ENCODE measurements around the gene TMEM150C. TPM values are rescaled to one million over a fixed set of nuclear protein-coding genes. Genes with fewer than 3 reads are reported as not detected.

TMEM150C gene
- total and polyA plus RNA-seq, 2 of the 8 experiments (the other 6 are each of a cell fraction or from before 2014, with no cell fraction given), result 1.5 to 1.7 TPM

DNA sequence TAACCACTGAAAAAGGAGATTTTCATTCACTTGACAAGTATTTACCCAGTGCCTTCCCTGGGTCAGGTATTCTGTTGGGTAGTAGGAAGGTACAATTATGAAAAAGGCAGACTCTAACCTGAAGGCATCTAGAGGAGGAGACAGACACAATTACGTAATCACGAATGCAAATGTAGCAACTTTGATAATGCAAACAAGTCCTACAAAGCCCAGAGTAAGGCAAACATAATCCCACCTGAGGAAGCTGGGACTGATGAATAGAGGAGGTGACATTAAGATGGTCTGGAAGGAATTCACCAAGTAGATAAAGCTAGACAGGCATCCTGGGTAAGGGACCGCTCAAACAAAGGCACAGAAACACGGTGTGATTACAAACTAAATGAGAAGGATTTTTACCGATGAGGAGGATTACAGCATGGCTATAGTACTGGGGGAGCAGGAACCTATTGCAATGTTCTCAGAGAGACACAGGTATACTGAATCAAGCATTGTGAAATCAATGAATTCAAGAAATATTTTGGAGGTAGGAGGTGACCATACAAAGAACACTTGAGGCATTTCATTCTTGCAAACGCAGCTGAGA is 37.1 kb downstream of the TMEM150C start:
- H2AK5ac ChIP-seq (ENCODE audit: low read depth, low read length), result no peak overlapping the region
- TF ChIP-seq GABPA (IDR thresholded peaks at IDR 0.05; ENCODE audit: borderline replicate concordance, insufficient read depth, low read length), result no peak
- TF ChIP-seq CEBPB (IDR thresholded peaks at IDR 0.05; ENCODE audit: low read depth, low read length), result peak; percentile 92
- no peak for TF ChIP-seq YY1 (IDR thresholded peaks at IDR 0.05; ENCODE audit: low read depth, low read length)
- no peak for TF ChIP-seq SP2 (IDR thresholded peaks at IDR 0.05; ENCODE audit: low read length)
- no peak for TF ChIP-seq CTBP2 (IDR thresholded peaks at IDR 0.05; ENCODE audit: borderline replicate concordance, insufficient read depth, insufficient read length, low read length)
- TF ChIP-seq MAFK (IDR thresholded peaks at IDR 0.05; ENCODE audit: low read depth, low read length), result no peak
- no peak for TF ChIP-seq RXRA (IDR thresholded peaks at IDR 0.05; ENCODE audit: insufficient read depth, low read depth, low read length)
- TF ChIP-seq, protein P1, sequence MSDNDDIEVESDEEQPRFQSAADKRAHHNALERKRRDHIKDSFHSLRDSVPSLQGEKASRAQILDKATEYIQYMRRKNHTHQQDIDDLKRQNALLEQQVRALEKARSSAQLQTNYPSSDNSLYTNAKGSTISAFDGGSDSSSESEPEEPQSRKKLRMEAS (IDR thresholded peaks at IDR 0.05), result no peak
- POLR2A ChIA-PET (ENCODE audit: partially characterized antibody), result interaction anchor here (1.1 kb wide), 1 partner anchor 8 kb away, joined by 3 read pairs; no protein-coding TSS in a partner anchor
- no peak overlapping the region for H2BK120ac ChIP-seq (replicated peaks; ENCODE audit: low read depth, low read length)
- CTCF ChIA-PET (ENCODE audit: partially characterized antibody), result interaction anchor here (0.6 to 2.4 kb wide), 7 partner anchors 55 to 251 kb away, joined by 3 to 11 read pairs (median 3); no protein-coding TSS in a partner anchor
- H3K9me3 ChIP-seq (ENCODE audit: insufficient read depth in 2 of 2, low read depth in 1 of 2, low read length in 1 of 2), result no peaks in the 10 kb centered on the region
- no peak overlapping the region for H2BK15ac ChIP-seq (ENCODE audit: low read length)
- no peak overlapping the region for H3K4ac ChIP-seq (replicated peaks; ENCODE audit: insufficient read length, low read depth, low read length)
- no peak overlapping the region for H2AFZ ChIP-seq (ENCODE audit: low read length)
- no peak overlapping the region for H2BK12ac ChIP-seq (ENCODE audit: low read depth, low read length)
- no peak overlapping the region for H3K9ac ChIP-seq (replicated peaks in 1 of 4; ENCODE audit: extremely low read depth in 1 of 4, low read depth in 3 of 4, low read length in 3 of 4)
- no peak overlapping the region for H2BK5ac ChIP-seq (ENCODE audit: low read depth, low read length)
- H3K36me3 ChIP-seq (ENCODE audit: control insufficient read depth in 2 of 4, insufficient read depth in 4 of 4, low read length in 3 of 4), result no peaks in the 10 kb centered on the region
- H3K4me3 ChIP-seq (ENCODE audit: extremely low read depth in 1 of 4, insufficient read depth in 2 of 4, low read depth in 3 of 4, low read length in 4 of 4), result no peak overlapping the region
- H3K14ac ChIP-seq (ENCODE audit: insufficient read length), result no peak overlapping the region
- H3K79me2 ChIP-seq (ENCODE audit: control insufficient read depth in 1 of 2, insufficient read depth in 2 of 2, low read length in 2 of 2), result no peaks in the 10 kb centered on the region
- H3K27ac ChIP-seq (ENCODE audit: low read depth, low read length), result no peak overlapping the region
- H4K91ac ChIP-seq (replicated peaks; ENCODE audit: insufficient read length, low read length), result no peak overlapping the region
- no peaks in the 10 kb centered on the region for H3K79me1 ChIP-seq (ENCODE audit: low read depth, low read length)
- no peaks in the 10 kb centered on the region for H3K23me2 ChIP-seq (ENCODE audit: low read depth, low read length)
- 59% methylated on average over 6 of the region's 6 CpGs; no CpG with 5 or more reads in 1 of the 2 experiments for WGBS, 2 experiments (ENCODE audit: extremely low coverage in 1 of 2, insufficient coverage in 1 of 2, insufficient read length in 1 of 2, insufficient replicate concordance in 2 of 2, low coverage in 1 of 2, low lambda C conversion rate in 2 of 2, missing lambda C conversion rate in 1 of 2)
- H3K27me3 ChIP-seq (replicated peaks in 1 of 4; ENCODE audit: control insufficient read depth in 3 of 4, extremely low read depth in 1 of 4, insufficient read depth in 3 of 4, low read length in 3 of 4), result no peaks in the 10 kb centered on the region
- H2BK20ac ChIP-seq (ENCODE audit: low read length), result no peak overlapping the region
- H3K18ac ChIP-seq (ENCODE audit: extremely low read depth, low read length), result no peak overlapping the region
- H3K23ac ChIP-seq (ENCODE audit: insufficient read length), result no peak overlapping the region
- H3K4me2 ChIP-seq (ENCODE audit: insufficient read depth in 1 of 2, low read depth in 2 of 2, low read length in 2 of 2), result peak overlapping the region in 1 of 2 experiments; percentile 27; a peak in 1 of 4 replicates
- peaks cover 0 to 8% (median 3%) of the 10 kb centered on the region in 4 experiments; a peak in 5 of 7 replicates for H3K4me1 ChIP-seq (replicated peaks in 1 of 4; ENCODE audit: control insufficient read depth in 3 of 4, insufficient read depth in 4 of 4, low read length in 3 of 4)
- H4K5ac ChIP-seq (ENCODE audit: insufficient read length, low read depth, low read length), result no peak overlapping the region
- H3K56ac ChIP-seq (replicated peaks; ENCODE audit: insufficient read length, low read depth, low read length), result no peak overlapping the region
- H4K20me1 ChIP-seq (replicated peaks in 1 of 2; ENCODE audit: control insufficient read depth in 1 of 2, insufficient read depth in 2 of 2, low read length in 2 of 2), result no peaks in the 10 kb centered on the region
- no peak for FAIRE-seq
- DNase-seq (ENCODE audit: low read depth in 1 of 2, low spot score in 2 of 2), result no peak
- H4K8ac ChIP-seq (ENCODE audit: extremely low read depth, insufficient read depth, low read length), result no peak overlapping the region

All from H1 (cell line).